ENCODE measurements around the gene PCNA. TPM values are rescaled to one million over a fixed set of nuclear protein-coding genes. Genes with fewer than 3 reads are reported as not detected.

PCNA gene
- 29.4 TPM for total RNA-seq (ENCODE audit: insufficient read depth, low replicate concordance)

DNA sequence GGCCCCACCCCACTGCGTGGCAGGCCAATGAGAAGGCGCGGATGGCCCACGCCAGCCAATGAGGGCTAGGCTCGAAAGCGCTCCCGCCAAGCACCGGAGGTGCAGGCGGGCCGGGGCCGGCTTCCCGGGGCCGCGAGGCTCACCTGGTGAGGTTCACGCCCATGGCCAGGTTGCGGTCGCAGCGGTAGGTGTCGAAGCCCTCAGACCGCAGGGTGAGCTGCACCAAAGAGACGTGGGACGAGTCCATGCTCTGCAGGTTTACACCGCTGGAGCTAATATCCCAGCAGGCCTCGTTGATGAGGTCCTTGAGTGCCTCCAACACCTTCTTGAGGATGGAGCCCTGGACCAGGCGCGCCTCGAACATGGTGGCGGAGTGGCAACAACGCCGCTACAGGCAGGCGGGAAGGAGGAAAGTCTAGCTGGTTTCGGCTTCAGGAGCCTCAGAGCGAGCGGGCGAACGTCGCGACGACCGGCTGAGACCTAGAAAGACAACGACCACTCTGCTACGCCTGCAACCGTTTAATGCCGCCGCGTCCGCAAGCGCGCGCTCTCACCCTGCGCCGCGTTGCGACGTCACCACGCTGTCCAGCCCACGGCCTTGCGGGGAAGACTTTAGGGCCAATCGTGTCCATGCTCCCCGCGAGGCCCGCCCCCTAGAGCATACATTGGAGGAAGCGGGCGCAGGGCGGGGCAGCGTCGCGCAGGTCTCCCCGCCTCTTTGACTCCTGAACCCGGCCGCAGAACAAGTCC lies at the start of gene PCNA:
TSS of gene PCNA (minus strand) at position 524 of the 750 bp plus-strand sequence. CDS start at position 364, 160 bp downstream.
- DNase-seq (ENCODE audit: low spot score): peak; percentile 99

DNA sequence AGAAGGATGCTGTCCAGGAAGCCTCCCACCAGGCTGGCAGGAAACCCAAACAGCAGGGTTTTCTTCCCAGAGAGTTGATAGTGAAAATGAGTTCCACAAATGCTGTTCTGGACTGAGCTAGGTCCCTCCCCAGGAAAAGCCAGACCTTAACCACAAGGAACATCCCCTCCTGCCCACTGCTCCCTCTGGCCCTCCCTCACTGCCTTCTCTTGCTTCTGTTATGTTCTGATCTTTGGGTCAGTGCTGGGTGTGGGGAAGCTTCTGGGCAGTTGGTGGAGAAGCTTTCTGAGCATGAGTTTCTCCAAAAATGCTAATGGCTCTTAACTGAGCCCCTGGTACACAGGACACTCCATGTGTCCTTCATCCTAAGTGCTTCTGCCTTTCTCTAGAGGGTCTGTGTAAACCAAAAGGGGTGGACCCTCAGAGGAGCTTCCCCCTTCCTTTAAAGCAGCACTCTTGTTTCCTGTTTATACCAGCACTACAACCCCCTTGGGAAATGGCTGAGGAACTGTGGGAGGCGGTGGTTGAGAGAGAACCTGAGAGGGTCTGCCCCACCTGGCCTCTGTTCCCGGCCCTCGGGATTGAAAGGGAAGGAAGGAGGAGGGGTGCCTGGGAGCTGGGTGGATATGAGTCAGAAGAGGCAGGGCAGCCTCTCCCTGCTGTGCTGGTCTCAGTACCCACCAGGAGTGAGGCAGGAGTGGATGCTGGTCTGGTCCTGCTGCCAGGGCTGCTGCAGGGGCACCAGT lies 49.1 kb upstream of the PCNA start:
- DNase-seq (ENCODE audit: low spot score): no peak

DNA sequence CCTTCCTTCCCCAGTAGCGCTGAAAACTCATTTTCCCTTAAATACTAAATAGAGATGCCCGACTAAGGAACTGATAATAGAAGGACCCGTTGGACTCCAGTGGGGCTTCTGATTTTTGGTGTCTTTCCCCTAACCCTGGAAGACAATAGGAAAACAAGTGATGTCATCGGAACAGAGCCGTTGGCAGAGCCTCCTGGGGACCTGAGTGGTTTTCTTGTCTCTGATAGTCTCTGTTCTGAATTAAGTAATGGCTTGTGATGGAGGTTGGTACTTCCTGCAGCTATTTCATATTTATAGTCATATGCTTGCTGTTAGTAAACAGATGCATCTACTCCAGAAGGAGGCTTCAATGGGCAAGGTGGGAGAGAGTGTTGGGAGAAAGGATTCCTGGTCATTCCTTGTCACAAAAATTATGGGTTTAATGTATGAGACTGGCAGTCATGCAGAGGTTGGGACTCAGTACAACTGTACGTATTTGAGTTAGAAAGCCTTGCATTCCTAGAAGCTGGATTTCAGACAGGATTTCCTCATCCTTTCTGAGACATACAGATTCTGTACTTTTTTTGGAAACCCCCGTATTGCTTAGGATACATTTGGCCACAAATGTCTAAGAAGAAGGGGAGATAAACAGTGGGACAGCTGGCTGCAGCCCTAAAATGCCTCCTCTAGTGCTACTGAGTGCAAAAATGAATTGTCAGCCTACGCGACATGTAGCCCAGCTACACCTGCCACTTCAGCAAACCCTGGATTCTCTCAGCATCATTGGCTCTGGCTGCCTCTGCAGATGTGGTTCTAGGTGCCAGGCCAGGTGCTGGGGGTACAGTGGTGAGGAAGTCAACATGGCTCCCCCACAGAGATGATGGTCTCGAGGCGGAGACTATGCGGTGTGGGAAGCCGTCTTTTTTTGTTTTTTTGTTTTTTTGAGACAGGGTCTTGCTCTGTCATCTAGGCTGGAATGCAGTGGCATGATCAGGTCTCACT lies 45.2 kb upstream of the PCNA start:
- no peak for DNase-seq (ENCODE audit: low spot score)

DNA sequence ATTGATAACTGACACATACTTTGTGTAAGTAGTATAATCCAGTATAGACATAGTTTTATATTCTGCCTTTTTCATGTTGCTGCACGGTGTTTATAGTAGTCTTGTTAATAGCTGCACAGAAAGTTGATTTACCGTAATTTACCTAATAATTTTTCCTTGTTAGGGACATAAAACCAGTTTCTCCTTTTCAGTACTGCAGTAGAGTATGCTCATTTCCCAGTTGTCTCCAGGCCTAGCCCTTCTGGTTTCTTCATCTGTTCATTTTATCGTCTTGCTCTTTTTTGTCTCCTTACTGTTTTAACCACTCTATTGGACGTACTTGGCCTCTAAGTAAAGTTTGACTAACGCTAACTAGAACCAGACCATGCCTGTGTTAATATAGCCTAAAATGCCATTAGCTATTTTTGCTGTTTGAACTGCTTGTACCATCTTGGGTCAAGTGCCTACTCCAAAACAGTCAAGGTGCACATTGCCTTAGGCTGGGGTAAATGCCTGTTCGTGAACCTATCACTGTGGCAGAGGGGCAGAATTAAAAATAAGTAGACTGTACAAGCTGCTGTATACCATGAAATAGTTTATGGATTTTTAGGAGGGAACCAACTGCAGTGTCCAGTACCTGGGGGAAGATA lies 41.9 kb upstream of the PCNA start:
- DNase-seq (ENCODE audit: low spot score): no peak

DNA sequence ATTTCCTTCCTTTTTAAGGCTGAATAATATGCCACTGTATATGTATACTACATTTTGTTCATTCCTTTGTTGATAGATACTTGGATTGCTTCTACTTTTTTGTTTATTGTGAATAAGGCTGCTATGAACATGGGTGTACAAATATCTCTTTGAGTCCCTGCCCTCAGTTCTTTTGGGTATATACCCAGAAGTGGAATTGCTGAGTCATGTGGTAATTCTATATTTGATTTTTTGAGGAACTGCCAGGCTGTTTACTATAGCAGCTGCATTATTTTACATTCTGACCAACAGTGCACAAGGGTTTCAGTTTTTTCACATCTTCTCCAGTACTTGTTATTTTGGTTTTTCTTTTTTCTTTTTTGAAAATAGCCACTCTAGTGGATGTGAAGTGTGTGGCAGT lies 41.1 kb upstream of the PCNA start:
- no peak for DNase-seq (ENCODE audit: low spot score)

DNA sequence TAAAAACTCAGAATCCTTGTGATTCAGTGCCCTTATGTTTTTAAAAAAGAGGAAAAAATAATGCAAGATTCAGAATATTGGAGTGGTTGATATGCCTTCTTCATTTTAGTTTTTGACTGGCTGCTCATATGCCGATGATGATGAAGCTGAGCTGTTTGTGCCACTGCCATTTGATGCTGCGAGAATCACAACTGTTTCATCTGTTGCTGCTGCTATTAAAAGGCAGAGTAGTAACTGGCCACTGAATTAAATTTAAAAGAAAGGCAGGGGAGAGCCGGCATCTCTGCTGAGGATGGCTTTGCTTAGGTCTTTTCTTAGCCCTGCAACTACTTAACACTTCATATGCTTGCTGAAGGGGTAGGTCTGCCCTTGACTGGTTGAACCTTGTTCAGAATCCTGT lies 40.2 kb upstream of the PCNA start:
- DNase-seq (ENCODE audit: low spot score): no peak

DNA sequence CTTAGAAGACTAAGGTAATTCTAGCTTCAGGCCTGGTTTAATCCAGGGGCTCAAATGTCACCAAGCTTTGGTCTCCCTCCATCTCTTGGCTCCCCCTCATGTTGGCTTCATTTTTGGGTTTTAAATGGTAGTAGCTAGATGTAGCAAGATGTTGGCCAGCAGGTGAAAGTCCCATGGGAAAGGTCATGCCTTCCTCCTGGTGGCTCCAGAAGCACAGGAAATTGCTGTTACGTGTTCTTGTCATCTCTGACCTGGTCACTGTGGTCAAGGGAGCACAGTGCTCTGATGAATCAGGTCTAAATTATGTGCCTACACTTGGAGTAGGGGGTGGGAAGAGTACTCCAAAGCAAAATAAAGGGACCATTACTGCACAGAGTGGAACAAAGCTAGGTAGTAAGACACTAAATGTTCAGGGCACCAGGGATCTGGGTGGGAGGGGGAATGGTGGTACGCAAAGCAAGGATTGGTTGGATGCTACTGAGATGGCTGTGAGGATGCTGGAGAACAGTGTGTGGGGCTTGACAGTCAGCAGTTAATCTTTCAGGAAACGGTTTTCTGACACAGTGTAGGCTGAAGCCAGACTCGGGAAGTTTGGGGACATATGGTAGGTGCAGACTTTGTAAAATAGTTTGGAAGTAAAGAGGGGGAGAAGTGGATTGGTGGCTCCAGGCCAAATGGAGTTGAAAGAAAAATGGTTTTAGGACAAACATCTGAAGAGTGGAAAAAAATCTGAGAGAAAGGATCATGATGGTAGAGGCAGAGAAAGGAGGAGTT lies 37.1 kb upstream of the PCNA start:
- DNase-seq (ENCODE audit: low spot score): no peak

DNA sequence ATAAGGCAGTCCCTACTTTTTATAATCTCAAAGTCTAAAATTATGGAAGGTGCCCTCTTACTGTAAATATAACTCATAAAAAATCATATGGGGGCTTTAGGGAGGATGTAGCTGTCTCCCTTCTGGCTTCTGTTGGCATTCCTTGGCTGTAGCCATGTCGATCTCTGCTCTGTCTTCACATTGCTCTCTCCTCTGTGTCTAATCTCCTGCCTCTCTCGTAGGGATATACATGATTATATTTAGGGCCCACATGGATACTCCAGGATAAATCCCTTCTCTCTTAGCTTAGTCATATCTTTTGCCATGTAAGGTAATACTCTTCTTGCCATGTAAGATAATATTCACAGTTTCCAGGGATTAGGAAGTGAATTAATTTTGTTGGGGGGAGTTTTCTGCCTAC lies 35.6 kb upstream of the PCNA start:
- DNase-seq (ENCODE audit: low spot score): peak; percentile 57

DNA sequence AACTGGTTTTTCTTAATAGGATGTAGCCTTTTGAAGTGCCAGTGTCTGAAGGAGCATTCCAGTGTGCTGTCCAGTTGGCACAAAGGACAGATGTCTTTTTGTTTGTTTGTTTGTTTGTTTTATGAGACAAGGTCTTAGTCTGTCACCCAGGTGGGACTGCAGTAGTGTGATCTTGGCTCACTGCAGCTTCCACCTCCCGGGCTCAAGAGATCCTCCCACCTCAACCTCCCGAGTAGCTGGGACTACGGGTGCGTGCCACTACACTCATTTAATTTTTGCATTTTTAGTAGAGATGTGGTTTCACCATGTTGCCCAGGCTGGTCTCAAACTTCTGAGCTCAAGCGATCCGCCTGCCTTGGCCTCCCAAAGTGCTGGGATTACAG lies 34.8 kb upstream of the PCNA start:
- no peak for DNase-seq (ENCODE audit: low spot score)

DNA sequence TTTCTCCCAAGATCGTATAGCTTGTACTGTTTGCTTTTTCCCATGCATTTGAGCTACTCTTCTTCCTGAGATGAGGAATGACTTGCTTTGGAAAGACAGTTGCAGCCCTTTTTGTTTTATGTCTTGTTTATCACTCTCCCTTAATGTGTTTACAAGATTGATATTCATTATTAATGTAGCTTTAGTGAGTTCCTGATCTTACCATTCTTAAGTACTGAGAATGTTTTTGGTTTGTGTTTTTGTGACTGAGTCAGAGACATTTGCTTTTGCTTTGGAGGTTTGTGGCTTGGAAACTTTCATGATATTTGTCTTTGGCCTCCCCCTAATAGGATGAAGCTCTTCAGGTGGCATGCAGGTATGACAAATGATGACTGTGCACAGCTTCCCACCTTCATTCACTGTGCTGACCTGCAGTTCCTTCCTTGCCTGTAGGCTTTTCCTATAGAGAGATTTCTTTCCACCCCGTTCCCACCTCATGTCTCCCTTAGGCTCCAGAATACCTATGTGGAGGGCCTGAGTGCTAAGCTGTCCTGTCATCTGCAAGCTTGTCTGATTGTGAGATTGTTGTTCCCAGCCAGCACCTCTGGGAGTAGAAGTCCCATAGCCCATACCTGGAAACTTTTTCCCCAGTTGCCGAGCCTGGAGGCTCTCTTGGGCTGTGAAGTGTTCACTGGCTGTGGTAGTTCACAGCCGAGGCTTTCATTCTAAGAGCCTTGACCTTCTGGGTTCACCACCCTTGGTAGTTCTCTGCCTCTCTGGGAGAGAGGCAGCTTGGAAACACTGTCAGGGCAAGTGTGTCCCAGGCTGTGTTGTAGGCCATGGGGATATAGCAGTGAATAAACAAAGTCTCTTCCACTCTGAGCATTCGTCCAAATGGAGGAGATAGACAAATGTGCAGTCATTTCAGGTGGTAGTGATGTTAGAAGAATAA lies 34.1 kb upstream of the PCNA start:
- no peak for DNase-seq (ENCODE audit: low spot score)

DNA sequence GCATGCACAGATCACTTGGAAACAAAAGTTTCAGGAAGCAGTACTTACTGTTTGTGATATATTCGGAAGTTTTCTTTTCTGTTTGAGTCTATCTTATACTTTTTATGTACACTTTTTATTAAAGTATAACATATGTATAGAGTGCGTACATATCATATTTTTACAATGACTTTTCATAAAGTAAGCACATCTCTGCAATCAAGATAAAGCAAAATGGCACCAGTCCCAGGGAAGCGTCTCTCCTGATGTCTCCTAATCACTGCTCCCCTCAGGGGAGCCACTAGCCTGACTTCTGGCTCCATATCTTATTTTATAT lies 33.4 kb upstream of the PCNA start:
- no peak for DNase-seq (ENCODE audit: low spot score)

DNA sequence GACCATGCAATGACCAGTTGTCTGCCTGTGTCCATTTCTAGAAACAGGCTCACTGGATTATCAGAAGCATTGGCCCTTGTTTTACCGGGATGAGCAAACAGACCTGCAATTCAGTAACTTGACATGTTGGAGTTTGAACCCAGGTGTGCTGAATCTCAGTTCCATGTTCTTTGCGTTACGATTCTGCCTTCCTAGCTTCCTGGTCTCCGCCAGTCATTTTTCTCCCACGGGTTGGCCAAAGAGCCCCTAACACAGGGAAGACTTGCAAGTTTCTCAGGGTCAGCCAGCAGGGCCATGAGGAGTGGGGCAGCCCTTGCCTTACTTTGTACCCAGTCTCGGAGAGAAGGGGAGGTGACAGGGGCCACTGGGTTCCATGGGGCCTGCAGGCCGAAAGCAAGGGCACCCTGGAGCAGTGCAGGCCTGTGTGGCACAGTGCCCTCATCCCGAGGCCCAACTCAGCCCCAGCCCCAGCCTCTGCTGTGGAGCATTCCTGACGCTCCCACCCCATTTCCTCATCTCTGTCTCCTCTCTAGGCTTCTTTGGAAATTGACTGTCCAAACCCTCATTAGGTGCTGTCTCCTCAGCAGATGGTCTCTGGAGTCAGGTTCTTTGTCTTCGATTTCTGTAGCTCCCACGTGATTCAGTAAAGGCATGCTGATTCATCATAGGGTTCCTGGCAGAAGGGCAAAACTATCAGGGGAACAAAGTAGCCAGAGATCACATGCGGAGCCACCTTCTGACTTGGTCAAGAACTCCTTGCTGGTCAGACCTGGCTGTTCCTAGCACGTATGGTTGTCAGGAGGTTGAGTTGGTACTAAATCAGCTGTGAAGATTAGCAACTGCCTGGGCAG lies 30.7 kb upstream of the PCNA start:
- no peak for DNase-seq (ENCODE audit: low spot score)

DNA sequence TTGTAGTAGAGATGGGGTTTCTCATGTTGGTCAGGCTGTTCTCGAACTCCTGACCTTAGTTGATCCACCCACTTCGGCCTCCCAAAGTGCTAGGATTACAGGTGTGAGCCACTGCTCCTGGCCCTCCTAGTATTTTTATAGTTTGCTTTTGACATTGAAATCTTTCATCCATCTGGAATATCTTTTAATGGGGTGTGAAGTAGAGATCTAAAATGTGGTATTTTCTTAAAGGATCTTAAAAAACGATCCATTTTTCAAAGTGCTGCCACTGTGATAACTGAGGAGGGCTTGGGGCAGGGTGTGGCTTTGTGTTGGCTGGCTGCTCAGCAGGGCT lies 30.1 kb upstream of the PCNA start:
- no peak for DNase-seq (ENCODE audit: low spot score)

DNA sequence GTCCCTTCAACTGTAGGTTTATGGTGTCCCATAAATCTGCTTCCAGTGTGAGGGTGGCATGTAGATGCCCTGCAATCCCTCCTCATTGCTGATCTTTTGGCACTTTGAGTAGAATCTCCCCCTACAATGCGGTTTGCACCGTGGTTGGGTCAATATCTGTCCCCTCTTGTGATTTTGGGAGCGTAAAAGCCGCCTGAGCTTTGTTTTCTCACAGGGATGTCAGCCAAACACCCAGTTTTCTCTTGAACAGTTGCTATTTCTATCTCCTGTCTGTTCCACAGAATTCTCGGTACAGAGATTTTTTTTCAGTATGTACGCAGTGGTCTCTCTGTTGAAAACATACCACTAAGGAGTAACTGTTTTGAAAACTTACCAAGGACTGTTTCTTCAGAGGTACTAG lies 28.8 kb upstream of the PCNA start:
- DNase-seq (ENCODE audit: low spot score): no peak

DNA sequence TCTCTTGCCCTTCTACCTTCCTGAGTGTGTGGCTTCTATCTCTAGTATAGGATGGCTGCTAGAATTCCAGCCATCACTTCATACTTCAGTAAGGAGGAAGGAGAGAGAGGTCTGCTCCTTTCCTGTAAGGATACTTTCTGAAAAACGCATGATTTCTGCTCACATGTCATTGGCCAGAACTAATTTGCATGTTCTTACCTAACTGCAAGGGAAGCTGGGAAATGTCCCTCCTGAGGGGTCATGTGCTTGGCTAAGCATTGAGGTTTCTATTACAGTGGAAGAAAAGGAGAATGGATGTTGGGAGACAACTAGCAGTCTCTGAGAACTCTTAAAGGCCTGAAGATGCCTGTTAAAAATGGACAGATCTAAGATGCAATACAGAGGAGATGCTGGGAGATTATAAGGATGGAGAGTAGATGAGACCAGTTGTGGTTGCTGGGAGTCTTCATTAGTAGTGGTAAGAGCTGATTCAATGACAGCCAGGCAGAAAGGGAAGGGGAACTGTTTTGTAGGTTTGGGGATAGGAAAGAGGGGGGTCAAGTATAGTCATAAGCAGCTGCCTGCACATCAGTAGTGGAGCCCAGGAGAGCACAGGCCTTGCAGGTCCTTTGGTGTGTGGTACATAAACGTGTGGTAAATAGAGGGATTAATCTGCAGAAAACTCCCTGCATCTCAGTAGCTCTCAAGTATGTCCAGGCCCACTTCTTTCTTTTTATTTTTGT lies 27.3 kb upstream of the PCNA start:
- no peak for DNase-seq (ENCODE audit: low spot score)

DNA sequence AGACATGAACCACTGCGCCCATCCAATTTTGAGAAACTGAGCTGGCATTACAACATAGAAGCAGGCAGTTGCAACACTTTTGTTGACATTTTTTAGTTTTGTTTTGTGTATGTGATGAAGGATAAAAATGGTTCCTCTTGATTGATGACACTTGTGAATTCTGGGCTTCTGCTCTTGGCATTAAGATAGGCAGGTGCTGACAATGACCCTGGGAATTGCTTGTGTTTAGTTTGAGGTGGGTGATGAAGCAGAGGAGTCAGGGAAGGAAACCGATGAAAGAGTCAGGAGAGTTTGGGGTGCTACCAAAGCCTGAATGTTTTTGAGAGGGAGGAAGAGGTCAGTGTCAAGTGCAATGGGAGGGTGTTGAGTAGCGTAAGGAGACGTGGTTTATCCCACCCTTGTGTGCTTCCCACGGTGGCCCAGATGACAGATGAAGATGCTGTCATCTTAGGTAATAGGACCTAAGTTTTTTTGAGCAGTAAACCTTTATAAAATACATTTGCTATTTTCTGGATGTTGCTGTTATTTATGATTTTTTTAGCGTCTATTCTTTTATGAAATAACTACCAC lies 26.4 kb upstream of the PCNA start:
- DNase-seq (ENCODE audit: low spot score): no peak

DNA sequence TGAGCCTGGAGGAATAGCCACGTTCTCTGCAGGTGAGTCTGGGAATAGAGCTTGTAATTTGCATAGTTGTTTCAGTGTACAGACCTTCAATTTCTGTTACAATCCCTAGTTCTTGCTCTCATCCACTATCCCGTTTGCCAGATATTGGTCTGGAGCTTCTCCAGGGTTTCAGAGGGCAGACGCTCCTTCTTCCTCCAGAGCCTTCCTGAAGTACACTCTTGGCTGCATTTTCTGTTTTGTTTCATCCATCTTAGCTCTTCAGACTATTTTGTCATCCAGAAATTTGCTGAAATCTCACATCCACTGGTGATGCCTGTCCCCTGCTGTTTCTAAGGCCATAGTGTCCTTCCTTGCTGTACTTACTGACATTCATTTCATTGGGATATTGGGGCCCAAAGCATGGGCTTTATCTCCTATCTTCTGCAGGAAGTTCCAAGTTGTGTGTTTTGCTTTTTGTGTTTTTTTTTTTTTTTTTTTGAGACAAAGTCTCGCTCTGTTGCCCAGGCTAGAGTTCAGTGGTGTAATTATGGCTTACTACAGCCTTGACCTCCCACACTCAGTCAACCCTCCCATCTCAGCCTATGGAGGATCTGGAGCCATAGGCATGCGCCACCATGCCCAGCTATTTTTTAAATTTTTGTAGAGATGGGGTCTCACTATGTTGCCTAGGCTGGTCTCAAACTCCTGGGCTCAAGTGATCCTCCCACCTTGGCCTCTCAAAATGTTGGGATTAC lies 25.8 kb upstream of the PCNA start:
- DNase-seq (ENCODE audit: low spot score): no peak
